RWPE1 (cell line): ENCODE measurements around the gene POLR1A.
"Not testable (repeated sequence)": the region's sequence is repeated elsewhere in the genome, so short reads cannot be mapped to it uniquely, and the experiment has no call there.

ENCODE experiments used
- CTCF ChIA-PET: fragments of 350-600 bp; sonication (Branson Sonifier 250); formaldehyde crosslinking; extraction: SDS; loops from one replicate; lab custom pipeline; 2021; lab: Yijun Ruan, JAX
- POLR2A ChIA-PET: fragments of 400-600 bp; formaldehyde crosslinking; extraction: SDS; loops from one replicate; lab custom pipeline; 2020; ENCODE audit warnings: antibody characterized with exemption; ENCODE audit not compliant: low non-redundant PET; lab: Yijun Ruan, JAX
- DNase-seq: peaks from one replicate; pipeline ENCODE4 v3.0.0; 2012; ENCODE audit warnings: low spot score
- H3K27ac ChIP-seq: fragments of 450-650 bp; 2 replicates; pipeline ENCODE4 v1.5.1; 2017
- CTCF ChIP-seq: fragments of 450-650 bp; conservative IDR thresholded peaks from 2 replicates; pipeline ENCODE4 v1.5.1; 2017; ENCODE audit warnings: low read depth, mild to moderate bottlenecking

The POLR1A gene

GRCh38 chr2:85995648-85996529 lies 109.8 kb downstream of the POLR1A start:
- ChIA-PET POLR2A (no interaction called here), CTCF (no interaction called here)
- DNase-seq: no peak
- no peak for TF ChIP-seq CTCF
- no peak overlapping the region for H3K27ac ChIP-seq

- no peak overlapping the region for H3K27ac ChIP-seq
- POLR2A ChIA-PET: no interaction called here
- no peak for DNase-seq
- CTCF ChIA-PET: interaction anchor here (0.6 to 0.7 kb wide), 2 partner anchors 28 to 109 kb away, joined by 3 read pairs; no protein-coding TSS in a partner anchor
- TF ChIP-seq CTCF: no peak
These were observed 110.6 kb downstream of the POLR1A start for GRCh38 chr2:85994897-85995647.

GRCh38 chr2:85994421-85994777 lies 111.3 kb downstream of the POLR1A start:
- no peak for TF ChIP-seq CTCF
- CTCF ChIA-PET: interaction anchor here (0.6 to 0.7 kb wide), 3 partner anchors 29 to 205 kb away, joined by 3 read pairs; partner anchors contain the start of gene MRPL35
- H3K27ac ChIP-seq: no peak overlapping the region
- POLR2A ChIA-PET: no interaction called here
- DNase-seq: no peak

- no peak for TF ChIP-seq CTCF
- ChIA-PET POLR2A (no interaction called here), CTCF (no interaction called here)
- H3K27ac ChIP-seq: no peak overlapping the region
- no peak for DNase-seq
These were observed 113.1 kb downstream of the POLR1A start for GRCh38 chr2:85992611-85993010.

- CTCF ChIA-PET, DNase-seq, POLR2A ChIA-PET, H3K27ac ChIP-seq: not testable (repeated sequence)
These were observed 113.6 kb downstream of the POLR1A start for GRCh38 chr2:85992053-85992452.

GRCh38 chr2:85990084-85990483 lies 115.6 kb downstream of the POLR1A start:
- DNase-seq: no peak
- TF ChIP-seq CTCF: no peak
- ChIA-PET CTCF (no interaction called here), POLR2A (no interaction called here)
- H3K27ac ChIP-seq: no peak overlapping the region
